Subcutaneous adipose tissue (tissue), 4 donors: Measurements from ENCODE around the gene TIPARP. TPM values are rescaled to one million over a fixed set of nuclear protein-coding genes. Genes with fewer than 3 reads are reported as not detected.

ENCODE experiments used
- CTCF ChIP-seq: fragments of 450-650 bp; IDR thresholded peaks from one replicate; pipeline ENCODE4 v1.5.1; 2016; ENCODE audit warnings: low read depth, mild to moderate bottlenecking, control low read depth, antibody characterized with exemption, moderate library complexity
- total RNA-seq, 4 donors: library from RNA; depleted of rRNA; stranded (reverse); fragments of >200 nt; gene quantifications; one replicate each; pipeline ENCODE4 v1.1.0, GENCODE V29; 2016

TIPARP gene
- total RNA-seq, 4 donors from 2014 or later: 32.2 to 70.1 (median 43.6) TPM

GRCh38 chr3:156741935-156742334 is 67.5 kb downstream of the TIPARP start:
- TF ChIP-seq CTCF: no peak

GRCh38 chr3:156742401-156742800 is 68.0 kb downstream of the TIPARP start:
- no peak for TF ChIP-seq CTCF

- no peak for TF ChIP-seq CTCF
Measured at GRCh38 chr3:156743859-156744258, 69.5 kb downstream of the TIPARP start.

GRCh38 chr3:156744631-156745030 is 70.2 kb downstream of the TIPARP start:
- no peak for TF ChIP-seq CTCF

GRCh38 chr3:156745766-156746165 is 71.4 kb downstream of the TIPARP start:
- TF ChIP-seq CTCF: no peak

- no peak for TF ChIP-seq CTCF
Measured at GRCh38 chr3:156747046-156747445, 72.7 kb downstream of the TIPARP start.

- TF ChIP-seq CTCF: no peak
Measured at GRCh38 chr3:156749244-156749643, 74.9 kb downstream of the TIPARP start.
